Sigmoid colon (tissue), 7 donors: ENCODE data around the gene CDH23. TPM values are rescaled to one million over a fixed set of nuclear protein-coding genes. Genes with fewer than 3 reads are reported as not detected.
A peak's percentile ranks its signal among the peaks of the same experiment; 100 is the strongest.

ENCODE experiments used
- DNase-seq: peaks from one replicate; pipeline ENCODE4 v3.0.0-alpha.2; 2019
- H3K27ac ChIP-seq, 4 donors: fragments of 200-600 bp; sonication (generic); one replicate each; pipeline ENCODE4 v1.5.1; 2016 to 2019; ENCODE audit warnings: mild to moderate bottlenecking in 1 of 4
- H3K27me3 ChIP-seq, 3 donors: fragments of 200-600 bp; sonication (generic); one replicate each; pipeline ENCODE4 v1.5.1; 2019; ENCODE audit warnings: mild to moderate bottlenecking in 1 of 3
- H3K36me3 ChIP-seq, 4 donors: fragments of 200-600 bp; sonication (generic); one replicate each; pipeline ENCODE4 v1.5.1; 2016 to 2019
- H3K4me1 ChIP-seq, 4 donors: fragments of 200-600 bp; sonication (generic); one replicate each; pipeline ENCODE4 v1.5.1; 2017 to 2019
- H3K4me3 ChIP-seq, 4 donors: fragments of 200-600 bp; sonication (generic); one replicate each; pipeline ENCODE4 v1.5.1; 2017 to 2019; ENCODE audit warnings: mild to moderate bottlenecking in 2 of 4, moderate library complexity in 1 of 4
- H3K9me3 ChIP-seq, 4 donors: fragments of 200-600 bp in 3 of 4; sonication (generic) in 3 of 4; one replicate each; pipeline versions ENCODE4 v1.5.1 to v1.6.1; 2013 to 2019
- EP300 ChIP-seq, 4 donors: sonication (generic); formaldehyde crosslinking; IDR thresholded peaks; one replicate each; pipeline ENCODE4 v1.6.1; 2017; ENCODE audit warnings: antibody characterized with exemption in 4 of 4
- POLR2A ChIP-seq, 2 donors: fragments of 450-650 bp; IDR thresholded peaks; one replicate each; pipeline ENCODE4 v1.6.1; 2016; ENCODE audit warnings: antibody characterized with exemption in 2 of 2, mild to moderate bottlenecking in 2 of 2, moderate library complexity in 2 of 2
- POLR2AphosphoS5 ChIP-seq, 4 donors: sonication (generic); formaldehyde crosslinking; IDR thresholded peaks; one replicate each; pipeline ENCODE4 v1.6.1; 2017; ENCODE audit warnings: antibody characterized with exemption in 4 of 4
- WGBS, 2 donors: extraction: QIAGEN DNeasy Blood & Tissue Kit; methylation state at CpG; one replicate each; pipeline ENCODE4 v1.1.7; 2013; 5-methylcytosine and 5-hydroxymethylcytosine counted together
- intact Hi-C: fragments of 100-400 bp; cut with DNase I; formaldehyde crosslinking; loops from one replicate; pipeline ENCODE4 v1.15.1; 2023
- polyA plus RNA-seq, 3 donors: library from polyadenylated mRNA; stranded (reverse); fragments of 200-250 nt; gene quantifications; one replicate each; pipeline ENCODE4 v1.2.3, GENCODE V29; 2013
- total RNA-seq, 4 donors: library from RNA; depleted of rRNA; stranded (reverse); fragments of >200 nt; gene quantifications; one replicate each; pipeline ENCODE4 v1.1.0, GENCODE V29; 2016
- TF ChIP-seq, protein P1 (sequence below), 4 experiments: fragments of 450-650 bp in 3 of 4; fragments of 200-600 bp in 1 of 4; IDR thresholded peaks; one replicate each; pipeline ENCODE4 v1.5.1; 2016 to 2019; ENCODE audit warnings: antibody characterized with exemption in 4 of 4, mild to moderate bottlenecking in 3 of 4, moderate library complexity in 2 of 4
- donor health status: healthy with polysubstance abuse.
- donor health status: Bipolar disorder and iron deficiency.
- donor health status: healthy.

The CDH23 gene
- total and polyA plus RNA-seq, 7 donors: 1.5 to 7.2 (median 3.0) TPM

DNA sequence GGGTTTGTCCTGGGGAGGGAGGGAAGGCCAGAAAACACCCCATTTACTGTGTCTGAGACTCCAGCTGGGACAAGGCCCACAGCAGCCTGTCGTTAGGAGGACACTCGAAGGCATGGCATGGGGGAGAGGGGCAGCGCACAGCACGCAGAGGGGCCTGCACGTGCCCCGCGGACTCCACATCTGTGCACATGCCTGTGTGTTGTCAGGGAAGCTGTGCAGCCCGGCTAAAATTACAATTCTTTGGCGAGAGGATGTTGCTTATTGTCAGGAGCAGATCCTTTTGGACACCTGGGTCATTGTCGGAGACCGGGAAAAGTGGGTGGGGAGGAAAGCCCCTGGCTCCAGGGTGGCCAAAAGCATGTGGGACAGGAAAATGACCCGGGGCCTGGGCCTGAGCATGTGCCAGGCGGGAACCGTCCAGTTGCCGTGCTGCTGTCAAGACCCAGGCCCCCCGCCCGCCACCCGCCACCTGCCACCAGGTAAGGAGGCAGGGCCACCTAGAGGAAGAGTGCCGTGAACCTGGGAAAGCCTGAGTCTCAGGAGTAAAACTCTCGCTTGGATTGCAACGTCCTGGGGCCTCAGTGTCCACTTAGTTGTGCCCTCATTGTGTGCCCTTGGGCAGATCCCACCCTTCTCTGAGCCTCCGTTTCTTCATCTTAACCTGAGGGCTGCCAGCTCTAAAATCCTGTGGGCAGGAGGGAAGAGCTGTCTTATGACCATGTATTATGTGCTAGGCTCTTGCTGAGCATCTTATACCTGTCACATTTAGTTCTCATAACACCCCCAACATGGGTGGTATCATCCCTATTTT, 369.4 kb downstream of the CDH23 start:
- peaks cover 0 to 15% (median 7%) of the 10 kb centered on the region in 4 donors for H3K36me3 ChIP-seq
- H3K27ac ChIP-seq: peak overlapping the region; percentile 89 to 98 (median 92)
- H3K4me1 ChIP-seq: peaks cover 0 to 98% (median 94%) of the 10 kb centered on the region in 4 donors
- DNase-seq: no peak
- WGBS, 2 donors: 81 to 85% methylated on average over 22 of the region's 22 CpGs
- no peaks in the 10 kb centered on the region for H3K27me3 ChIP-seq
- intact Hi-C loops: loop anchor here (2.0 to 5.0 kb wide), 2 partner anchors 53 to 86 kb away; partner anchors contain the start of gene PSAP
- no peak overlapping the region for H3K4me3 ChIP-seq
- no peak for TF ChIP-seq EP300 (IDR thresholded peaks at IDR 0.05)
- peak in 1 of 4 donors; percentile 40 for TF ChIP-seq POLR2AphosphoS5 (IDR thresholded peaks at IDR 0.05)
- no peaks in the 10 kb centered on the region for H3K9me3 ChIP-seq

DNA sequence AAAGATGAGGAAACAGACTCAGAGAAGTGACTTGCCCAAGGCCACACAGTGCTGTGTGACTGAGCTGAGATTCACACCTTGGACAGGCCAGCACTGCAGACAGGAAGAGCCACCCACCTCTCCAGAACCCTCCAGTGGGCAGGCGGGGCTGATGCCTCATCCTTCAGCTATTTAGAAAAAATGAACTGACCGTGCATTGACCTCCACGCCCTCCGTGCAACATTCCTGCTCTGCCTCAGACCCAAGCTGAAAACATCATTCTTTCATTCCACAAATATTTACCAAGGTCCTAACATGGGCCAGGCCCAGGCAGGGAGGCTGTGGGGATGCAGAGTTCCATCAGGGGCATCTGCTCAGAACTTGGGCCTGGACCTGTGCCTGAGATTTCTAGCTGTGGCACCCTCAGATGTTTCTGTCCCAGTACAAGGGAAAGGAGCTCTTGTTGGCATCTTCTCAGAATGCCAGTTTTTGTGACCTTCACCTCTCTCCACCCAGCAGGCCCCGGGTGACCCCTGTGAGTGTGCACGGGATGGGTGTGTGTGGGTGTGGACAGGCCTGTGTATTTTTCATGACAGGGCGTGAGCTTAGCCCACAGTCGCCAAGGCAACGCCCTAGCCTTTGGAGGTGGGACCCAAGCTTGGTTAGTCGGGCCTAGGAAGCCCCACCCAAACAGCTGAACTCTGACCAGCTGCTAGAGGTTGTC, 370.1 kb downstream of the CDH23 start:
- H3K9me3 ChIP-seq: no peaks in the 10 kb centered on the region
- peaks cover 0 to 99% (median 98%) of the 10 kb centered on the region in 4 donors for H3K4me1 ChIP-seq
- intact Hi-C loops: loop anchor here (5.0 kb wide), 1 partner anchor 85 kb away; the partner anchor contains the start of gene PSAP
- peak; percentile 89 for DNase-seq
- H3K27me3 ChIP-seq: no peaks in the 10 kb centered on the region
- 13 to 37% methylated on average over 10 of the region's 10 CpGs for WGBS, 2 donors
- peak overlapping the region; percentile 89 to 98 (median 92) for H3K27ac ChIP-seq
- TF ChIP-seq, protein P1, sequence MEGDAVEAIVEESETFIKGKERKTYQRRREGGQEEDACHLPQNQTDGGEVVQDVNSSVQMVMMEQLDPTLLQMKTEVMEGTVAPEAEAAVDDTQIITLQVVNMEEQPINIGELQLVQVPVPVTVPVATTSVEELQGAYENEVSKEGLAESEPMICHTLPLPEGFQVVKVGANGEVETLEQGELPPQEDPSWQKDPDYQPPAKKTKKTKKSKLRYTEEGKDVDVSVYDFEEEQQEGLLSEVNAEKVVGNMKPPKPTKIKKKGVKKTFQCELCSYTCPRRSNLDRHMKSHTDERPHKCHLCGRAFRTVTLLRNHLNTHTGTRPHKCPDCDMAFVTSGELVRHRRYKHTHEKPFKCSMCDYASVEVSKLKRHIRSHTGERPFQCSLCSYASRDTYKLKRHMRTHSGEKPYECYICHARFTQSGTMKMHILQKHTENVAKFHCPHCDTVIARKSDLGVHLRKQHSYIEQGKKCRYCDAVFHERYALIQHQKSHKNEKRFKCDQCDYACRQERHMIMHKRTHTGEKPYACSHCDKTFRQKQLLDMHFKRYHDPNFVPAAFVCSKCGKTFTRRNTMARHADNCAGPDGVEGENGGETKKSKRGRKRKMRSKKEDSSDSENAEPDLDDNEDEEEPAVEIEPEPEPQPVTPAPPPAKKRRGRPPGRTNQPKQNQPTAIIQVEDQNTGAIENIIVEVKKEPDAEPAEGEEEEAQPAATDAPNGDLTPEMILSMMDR (IDR thresholded peaks at IDR 0.05): no peak
- TF ChIP-seq POLR2AphosphoS5 (IDR thresholded peaks at IDR 0.05) (peak; percentile 25 to 57 (median 47)), EP300 (IDR thresholded peaks at IDR 0.05) (peak in 1 of 4 donors; percentile 59)
- peaks cover 0 to 8% (median 3%) of the 10 kb centered on the region in 4 donors for H3K36me3 ChIP-seq
- H3K4me3 ChIP-seq: no peak overlapping the region

GRCh38 chr10:71767420-71768035, 370.8 kb downstream of the CDH23 start:
- Histone ChIP-seq H3K4me3 (no peak overlapping the region), H3K9me3 (no peaks in the 10 kb centered on the region), H3K36me3 (peaks cover 0 to 4% (median under 1%) of the 10 kb centered on the region in 4 donors), H3K27ac (peak overlapping the region; percentile 89 to 98 (median 92)), H3K27me3 (no peaks in the 10 kb centered on the region), H3K4me1 (peaks cover 0 to 99% (median 98%) of the 10 kb centered on the region in 4 donors)
- WGBS, 2 donors: 24 to 58% methylated on average over 10 of the region's 10 CpGs
- no peak for DNase-seq
- no peak for TF ChIP-seq POLR2A (IDR thresholded peaks at IDR 0.05)
- TF ChIP-seq POLR2AphosphoS5 (IDR thresholded peaks at IDR 0.05): peak in 1 of 4 donors; percentile 5
- intact Hi-C loops: loop anchor here (5.0 kb wide), 1 partner anchor 85 kb away; the partner anchor contains the start of gene PSAP

DNA sequence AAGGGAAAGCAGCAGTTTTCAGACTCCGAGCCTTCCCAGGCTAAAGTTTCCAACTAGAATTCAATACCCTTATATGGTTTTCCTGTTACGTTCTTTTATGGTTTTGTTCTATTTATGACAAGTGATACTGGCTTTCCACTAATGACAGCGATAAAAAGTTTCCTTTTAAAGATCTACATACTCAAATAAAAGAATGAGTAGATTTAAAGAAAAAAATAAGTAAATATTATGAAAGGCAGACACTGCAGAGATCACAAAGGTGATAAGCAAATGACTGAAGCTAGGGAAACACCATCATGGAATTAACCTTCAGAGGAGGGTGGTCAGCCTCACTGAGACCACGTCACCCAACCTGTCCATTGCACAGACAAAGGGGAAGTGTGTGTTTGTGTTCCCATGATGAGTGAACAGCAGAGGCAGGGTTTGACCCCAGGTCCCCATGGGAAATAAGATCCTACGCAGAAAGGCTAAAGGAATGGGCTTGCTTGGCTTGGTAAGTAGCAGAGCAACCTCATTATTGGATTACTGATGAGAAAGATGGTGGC, 372.6 kb downstream of the CDH23 start:
- peaks cover 0 to 97% (median 89%) of the 10 kb centered on the region in 4 donors for H3K4me1 ChIP-seq
- no peaks in the 10 kb centered on the region for H3K27me3 ChIP-seq
- peak overlapping the region in 2 of 4 donors; percentile 28 to 34 for H3K4me3 ChIP-seq
- no peak for DNase-seq
- 20 to 25% methylated on average over 5 of the region's 5 CpGs for WGBS, 2 donors
- intact Hi-C loops: loop anchor here (5.0 kb wide), 1 partner anchor 83 kb away; the partner anchor contains the start of gene PSAP
- peak overlapping the region; percentile 89 to 98 (median 92) for H3K27ac ChIP-seq
- TF ChIP-seq, protein P1 (IDR thresholded peaks at IDR 0.05): no peak
- no peak for TF ChIP-seq POLR2A (IDR thresholded peaks at IDR 0.05)
- TF ChIP-seq POLR2AphosphoS5 (IDR thresholded peaks at IDR 0.05): no peak
- TF ChIP-seq EP300 (IDR thresholded peaks at IDR 0.05): no peak
- no peaks in the 10 kb centered on the region for H3K9me3 ChIP-seq
- no peaks in the 10 kb centered on the region for H3K36me3 ChIP-seq

GRCh38 chr10:71770255-71770654, 373.5 kb downstream of the CDH23 start:
- H3K27ac ChIP-seq: peak overlapping the region; percentile 89 to 98 (median 92)
- H3K27me3 ChIP-seq: no peaks in the 10 kb centered on the region
- peak overlapping the region in 2 of 4 donors; percentile 67 to 87 for H3K4me3 ChIP-seq
- intact Hi-C loops: loop anchor here (5.0 to 10.0 kb wide), 2 partner anchors 43 to 175 kb away; no protein-coding TSS in a partner anchor
- H3K9me3 ChIP-seq: no peaks in the 10 kb centered on the region
- no peak for TF ChIP-seq EP300 (IDR thresholded peaks at IDR 0.05)
- no peak for TF ChIP-seq POLR2AphosphoS5 (IDR thresholded peaks at IDR 0.05)
- TF ChIP-seq POLR2A (IDR thresholded peaks at IDR 0.05): no peak
- TF ChIP-seq, protein P1 (IDR thresholded peaks at IDR 0.05): no peak
- no peaks in the 10 kb centered on the region for H3K36me3 ChIP-seq
- H3K4me1 ChIP-seq: peaks cover 0 to 93% (median 82%) of the 10 kb centered on the region in 4 donors
- DNase-seq: no peak
- 90 to 95% methylated on average over 3 of the region's 3 CpGs for WGBS, 2 donors
